ENCODE measurements around the gene MEOX1.

Gene MEOX1

GRCh38 chr17:43661699-43662412, at the start of gene MEOX1:
TSS of gene MEOX1 (minus strand) at chr17:43661922. CDS start at chr17:43661534, 388 bp downstream.
- no peaks in the 10 kb centered on the region for H3F3A ChIP-seq (ENCODE audit: insufficient read depth, low read length)
- TF ChIP-seq EZH2 (IDR thresholded peaks at IDR 0.05; ENCODE audit: borderline replicate concordance, low read length) (no peak), CTCF (IDR thresholded peaks at IDR 0.05; ENCODE audit: low read length) (no peak)
- no peaks in the 10 kb centered on the region for H4K20me1 ChIP-seq (ENCODE audit: insufficient read depth, low read length)
- no peaks in the 10 kb centered on the region for H3K9me2 ChIP-seq (ENCODE audit: low read depth, low read length)
- H3K36me3 ChIP-seq (ENCODE audit: insufficient read depth, low read length): no peaks in the 10 kb centered on the region
- H3K9ac ChIP-seq (ENCODE audit: low read length): no peak within 1 kb of the TSS
- H3K4me2 ChIP-seq (ENCODE audit: low read length): no peak within 1 kb of the TSS
- H3K27ac ChIP-seq (ENCODE audit: low read depth, low read length, poor library complexity, severe bottlenecking): no peak within 1 kb of the TSS
- no peaks in the 10 kb centered on the region for H3K9me3 ChIP-seq (ENCODE audit: low read length)
- H3K79me2 ChIP-seq (ENCODE audit: insufficient read depth, low read length): no peaks in the 10 kb centered on the region
- no peaks in the 10 kb centered on the region for H3K4me1 ChIP-seq (ENCODE audit: insufficient read depth, low read length, severe bottlenecking)
- H2AFZ ChIP-seq (ENCODE audit: low read length): no peak within 1 kb of the TSS
- H3K27me3 ChIP-seq (ENCODE audit: insufficient read depth, low read length): no peaks in the 10 kb centered on the region
- no peak within 1 kb of the TSS for H3K4me3 ChIP-seq (ENCODE audit: low read depth, low read length, poor library complexity, severe bottlenecking)

GRCh38 chr17:43710101-43710500, 48.4 kb upstream of the MEOX1 start:
- no peak for TF ChIP-seq EZH2 (IDR thresholded peaks at IDR 0.05; ENCODE audit: borderline replicate concordance, low read length)
- TF ChIP-seq CTCF (IDR thresholded peaks at IDR 0.05; ENCODE audit: low read length): no peak
- no peaks in the 10 kb centered on the region for H3K9me2 ChIP-seq (ENCODE audit: low read depth, low read length)
- H3K27ac ChIP-seq (ENCODE audit: low read depth, low read length, poor library complexity, severe bottlenecking): no peak overlapping the region
- no peaks in the 10 kb centered on the region for H4K20me1 ChIP-seq (ENCODE audit: insufficient read depth, low read length)
- H3K27me3 ChIP-seq (ENCODE audit: insufficient read depth, low read length): peaks cover 7% of the 10 kb centered on the region
- H3K9ac ChIP-seq (ENCODE audit: low read length): no peak overlapping the region
- no peak overlapping the region for H2AFZ ChIP-seq (ENCODE audit: low read length)
- H3F3A ChIP-seq (ENCODE audit: insufficient read depth, low read length): no peaks in the 10 kb centered on the region
- H3K36me3 ChIP-seq (ENCODE audit: insufficient read depth, low read length): no peaks in the 10 kb centered on the region
- no peaks in the 10 kb centered on the region for H3K9me3 ChIP-seq (ENCODE audit: low read length)
- no peak overlapping the region for H3K4me3 ChIP-seq (ENCODE audit: low read depth, low read length, poor library complexity, severe bottlenecking)
- no peak overlapping the region for H3K4me2 ChIP-seq (ENCODE audit: low read length)
- H3K79me2 ChIP-seq (ENCODE audit: insufficient read depth, low read length): no peaks in the 10 kb centered on the region
- H3K4me1 ChIP-seq (ENCODE audit: insufficient read depth, low read length, severe bottlenecking): no peaks in the 10 kb centered on the region

- Histone ChIP-seq H3K9me2 (ENCODE audit: low read depth, low read length) (no peaks in the 10 kb centered on the region), H3K4me3 (ENCODE audit: low read depth, low read length, poor library complexity, severe bottlenecking) (no peak overlapping the region), H3K9me3 (ENCODE audit: low read length) (no peaks in the 10 kb centered on the region), H3K27ac (ENCODE audit: low read depth, low read length, poor library complexity, severe bottlenecking) (no peak overlapping the region), H3K27me3 (ENCODE audit: insufficient read depth, low read length) (no peaks in the 10 kb centered on the region), H3K4me1 (ENCODE audit: insufficient read depth, low read length, severe bottlenecking) (no peaks in the 10 kb centered on the region), H3K79me2 (ENCODE audit: insufficient read depth, low read length) (no peaks in the 10 kb centered on the region), H3K9ac (ENCODE audit: low read length) (no peak overlapping the region), H4K20me1 (ENCODE audit: insufficient read depth, low read length) (no peaks in the 10 kb centered on the region), H3F3A (ENCODE audit: insufficient read depth, low read length) (no peaks in the 10 kb centered on the region), H3K36me3 (ENCODE audit: insufficient read depth, low read length) (no peaks in the 10 kb centered on the region), H3K4me2 (ENCODE audit: low read length) (no peak overlapping the region), H2AFZ (ENCODE audit: low read length) (no peak overlapping the region)
- no peak for TF ChIP-seq EZH2 (IDR thresholded peaks at IDR 0.05; ENCODE audit: borderline replicate concordance, low read length)
- no peak for TF ChIP-seq CTCF (IDR thresholded peaks at IDR 0.05; ENCODE audit: low read length)
These were observed 47.5 kb upstream of the MEOX1 start for GRCh38 chr17:43709210-43709609.

All from OCI-LY1 (cell line).